ENCODE measurements around the gene UPK1A. TPM values are rescaled to one million over a fixed set of nuclear protein-coding genes. Genes with fewer than 3 reads are reported as not detected.

The UPK1A gene
- total and polyA plus RNA-seq, 2 of the 8 experiments (the other 6 are each of a cell fraction or from before 2014, with no cell fraction given) = 0.56 to 9.9 TPM

DNA sequence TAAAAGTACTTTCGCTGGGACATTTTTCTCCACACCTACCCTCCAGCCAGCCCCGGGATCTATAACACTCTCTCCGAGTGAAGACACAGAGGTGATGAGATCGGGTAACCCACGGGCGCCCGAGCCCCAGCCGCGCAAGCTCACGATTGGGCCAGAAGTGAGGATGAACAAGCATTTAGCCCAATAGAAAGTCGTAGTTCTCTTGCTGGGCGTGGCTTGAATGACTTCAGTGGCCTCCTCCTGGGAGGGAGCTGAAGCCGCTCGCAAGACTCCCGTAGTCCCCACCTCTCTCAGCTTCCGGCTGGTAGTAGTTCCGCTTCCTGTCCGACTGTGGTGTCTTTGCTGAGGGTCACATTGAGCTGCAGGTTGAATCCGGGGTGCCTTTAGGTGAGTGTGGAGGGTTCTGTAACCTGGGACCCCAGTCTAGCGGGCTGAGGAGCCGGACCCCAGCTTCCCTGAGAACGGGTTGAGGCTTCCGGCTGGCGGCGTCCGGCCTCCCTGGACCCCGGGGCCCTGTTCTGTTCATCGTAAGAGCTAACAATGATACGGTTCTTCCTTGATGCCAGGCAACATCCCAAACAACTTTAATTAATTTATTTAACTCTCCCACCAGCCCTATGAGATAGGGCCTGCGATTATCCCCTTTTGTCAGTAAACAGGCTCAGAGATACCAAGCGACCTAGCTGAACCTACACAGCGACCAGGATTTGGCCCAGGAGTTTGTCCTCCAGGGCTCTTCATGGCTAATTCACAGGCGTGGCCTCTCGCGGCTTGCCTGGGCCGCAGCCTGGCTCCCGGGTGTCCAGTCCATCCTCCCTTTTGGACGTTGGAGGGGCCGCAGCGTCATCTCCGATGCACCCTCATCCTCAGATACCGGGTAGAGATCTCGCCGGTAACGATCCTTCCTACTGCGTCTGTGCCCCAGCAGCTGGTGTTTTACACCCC lies 18.0 kb upstream of the UPK1A start, which contains the start of gene COX6B1 (continued):
- TF ChIP-seq POLR2AphosphoS5 (IDR thresholded peaks at IDR 0.05; ENCODE audit: low read depth, low read length) = peak; percentile 71
- TF ChIP-seq ZNF274 (IDR thresholded peaks at IDR 0.05; ENCODE audit: borderline replicate concordance, extremely low read depth, low read length) = no peak
- TF ChIP-seq RBBP5 (IDR thresholded peaks at IDR 0.05; ENCODE audit: borderline replicate concordance, low read depth, low read length) = 0 out of 2 replicates have a peak, but pooled peaks have one; percentile 66
- no peak for TF ChIP-seq FOSL1 (IDR thresholded peaks at IDR 0.05; ENCODE audit: insufficient read depth, low read depth, low read length)
- TF ChIP-seq HDAC2 (IDR thresholded peaks at IDR 0.05; ENCODE audit: borderline replicate concordance in 1 of 2, low read depth in 2 of 2, low read length in 2 of 2) = no peak
- TF ChIP-seq JUND (IDR thresholded peaks at IDR 0.05; ENCODE audit: low read length) = no peak
- TF ChIP-seq, protein P1, sequence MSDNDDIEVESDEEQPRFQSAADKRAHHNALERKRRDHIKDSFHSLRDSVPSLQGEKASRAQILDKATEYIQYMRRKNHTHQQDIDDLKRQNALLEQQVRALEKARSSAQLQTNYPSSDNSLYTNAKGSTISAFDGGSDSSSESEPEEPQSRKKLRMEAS (IDR thresholded peaks at IDR 0.05) = no peak
- TF ChIP-seq BRCA1 (IDR thresholded peaks at IDR 0.05; ENCODE audit: low read depth, low read length) = no peak
- TF ChIP-seq, protein P2, sequence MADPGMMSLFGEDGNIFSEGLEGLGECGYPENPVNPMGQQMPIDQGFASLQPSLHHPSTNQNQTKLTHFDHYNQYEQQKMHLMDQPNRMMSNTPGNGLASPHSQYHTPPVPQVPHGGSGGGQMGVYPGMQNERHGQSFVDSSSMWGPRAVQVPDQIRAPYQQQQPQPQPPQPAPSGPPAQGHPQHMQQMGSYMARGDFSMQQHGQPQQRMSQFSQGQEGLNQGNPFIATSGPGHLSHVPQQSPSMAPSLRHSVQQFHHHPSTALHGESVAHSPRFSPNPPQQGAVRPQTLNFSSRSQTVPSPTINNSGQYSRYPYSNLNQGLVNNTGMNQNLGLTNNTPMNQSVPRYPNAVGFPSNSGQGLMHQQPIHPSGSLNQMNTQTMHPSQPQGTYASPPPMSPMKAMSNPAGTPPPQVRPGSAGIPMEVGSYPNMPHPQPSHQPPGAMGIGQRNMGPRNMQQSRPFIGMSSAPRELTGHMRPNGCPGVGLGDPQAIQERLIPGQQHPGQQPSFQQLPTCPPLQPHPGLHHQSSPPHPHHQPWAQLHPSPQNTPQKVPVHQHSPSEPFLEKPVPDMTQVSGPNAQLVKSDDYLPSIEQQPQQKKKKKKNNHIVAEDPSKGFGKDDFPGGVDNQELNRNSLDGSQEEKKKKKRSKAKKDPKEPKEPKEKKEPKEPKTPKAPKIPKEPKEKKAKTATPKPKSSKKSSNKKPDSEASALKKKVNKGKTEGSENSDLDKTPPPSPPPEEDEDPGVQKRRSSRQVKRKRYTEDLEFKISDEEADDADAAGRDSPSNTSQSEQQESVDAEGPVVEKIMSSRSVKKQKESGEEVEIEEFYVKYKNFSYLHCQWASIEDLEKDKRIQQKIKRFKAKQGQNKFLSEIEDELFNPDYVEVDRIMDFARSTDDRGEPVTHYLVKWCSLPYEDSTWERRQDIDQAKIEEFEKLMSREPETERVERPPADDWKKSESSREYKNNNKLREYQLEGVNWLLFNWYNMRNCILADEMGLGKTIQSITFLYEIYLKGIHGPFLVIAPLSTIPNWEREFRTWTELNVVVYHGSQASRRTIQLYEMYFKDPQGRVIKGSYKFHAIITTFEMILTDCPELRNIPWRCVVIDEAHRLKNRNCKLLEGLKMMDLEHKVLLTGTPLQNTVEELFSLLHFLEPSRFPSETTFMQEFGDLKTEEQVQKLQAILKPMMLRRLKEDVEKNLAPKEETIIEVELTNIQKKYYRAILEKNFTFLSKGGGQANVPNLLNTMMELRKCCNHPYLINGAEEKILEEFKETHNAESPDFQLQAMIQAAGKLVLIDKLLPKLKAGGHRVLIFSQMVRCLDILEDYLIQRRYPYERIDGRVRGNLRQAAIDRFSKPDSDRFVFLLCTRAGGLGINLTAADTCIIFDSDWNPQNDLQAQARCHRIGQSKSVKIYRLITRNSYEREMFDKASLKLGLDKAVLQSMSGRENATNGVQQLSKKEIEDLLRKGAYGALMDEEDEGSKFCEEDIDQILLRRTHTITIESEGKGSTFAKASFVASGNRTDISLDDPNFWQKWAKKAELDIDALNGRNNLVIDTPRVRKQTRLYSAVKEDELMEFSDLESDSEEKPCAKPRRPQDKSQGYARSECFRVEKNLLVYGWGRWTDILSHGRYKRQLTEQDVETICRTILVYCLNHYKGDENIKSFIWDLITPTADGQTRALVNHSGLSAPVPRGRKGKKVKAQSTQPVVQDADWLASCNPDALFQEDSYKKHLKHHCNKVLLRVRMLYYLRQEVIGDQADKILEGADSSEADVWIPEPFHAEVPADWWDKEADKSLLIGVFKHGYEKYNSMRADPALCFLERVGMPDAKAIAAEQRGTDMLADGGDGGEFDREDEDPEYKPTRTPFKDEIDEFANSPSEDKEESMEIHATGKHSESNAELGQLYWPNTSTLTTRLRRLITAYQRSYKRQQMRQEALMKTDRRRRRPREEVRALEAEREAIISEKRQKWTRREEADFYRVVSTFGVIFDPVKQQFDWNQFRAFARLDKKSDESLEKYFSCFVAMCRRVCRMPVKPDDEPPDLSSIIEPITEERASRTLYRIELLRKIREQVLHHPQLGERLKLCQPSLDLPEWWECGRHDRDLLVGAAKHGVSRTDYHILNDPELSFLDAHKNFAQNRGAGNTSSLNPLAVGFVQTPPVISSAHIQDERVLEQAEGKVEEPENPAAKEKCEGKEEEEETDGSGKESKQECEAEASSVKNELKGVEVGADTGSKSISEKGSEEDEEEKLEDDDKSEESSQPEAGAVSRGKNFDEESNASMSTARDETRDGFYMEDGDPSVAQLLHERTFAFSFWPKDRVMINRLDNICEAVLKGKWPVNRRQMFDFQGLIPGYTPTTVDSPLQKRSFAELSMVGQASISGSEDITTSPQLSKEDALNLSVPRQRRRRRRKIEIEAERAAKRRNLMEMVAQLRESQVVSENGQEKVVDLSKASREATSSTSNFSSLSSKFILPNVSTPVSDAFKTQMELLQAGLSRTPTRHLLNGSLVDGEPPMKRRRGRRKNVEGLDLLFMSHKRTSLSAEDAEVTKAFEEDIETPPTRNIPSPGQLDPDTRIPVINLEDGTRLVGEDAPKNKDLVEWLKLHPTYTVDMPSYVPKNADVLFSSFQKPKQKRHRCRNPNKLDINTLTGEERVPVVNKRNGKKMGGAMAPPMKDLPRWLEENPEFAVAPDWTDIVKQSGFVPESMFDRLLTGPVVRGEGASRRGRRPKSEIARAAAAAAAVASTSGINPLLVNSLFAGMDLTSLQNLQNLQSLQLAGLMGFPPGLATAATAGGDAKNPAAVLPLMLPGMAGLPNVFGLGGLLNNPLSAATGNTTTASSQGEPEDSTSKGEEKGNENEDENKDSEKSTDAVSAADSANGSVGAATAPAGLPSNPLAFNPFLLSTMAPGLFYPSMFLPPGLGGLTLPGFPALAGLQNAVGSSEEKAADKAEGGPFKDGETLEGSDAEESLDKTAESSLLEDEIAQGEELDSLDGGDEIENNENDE (IDR thresholded peaks at IDR 0.05; ENCODE audit: insufficient replicate concordance, low read length) = no peak

Data from H1 (cell line).